ENCODE measurements around the gene IMPG2.

Gene IMPG2

DNA sequence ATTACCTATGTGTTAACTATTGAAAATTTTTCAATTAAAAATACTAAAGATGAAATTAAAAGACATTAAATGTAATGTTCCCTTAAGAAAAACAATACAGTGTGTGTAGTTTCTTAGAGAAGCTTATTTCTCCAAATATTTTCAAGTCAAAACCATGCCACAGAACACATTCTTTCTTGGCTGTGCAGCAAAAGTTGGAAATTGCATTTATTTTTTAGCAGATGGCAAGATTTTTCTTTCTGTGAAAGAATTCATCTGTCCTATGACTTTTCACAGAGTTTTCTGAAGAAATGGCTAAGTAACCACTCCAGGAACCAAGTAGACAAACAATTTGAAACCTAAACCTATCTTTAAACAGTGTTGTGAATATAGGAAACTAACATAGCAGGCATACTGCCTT is 47.2 kb downstream of the IMPG2 start:
- no peak for DNase-seq

DNA sequence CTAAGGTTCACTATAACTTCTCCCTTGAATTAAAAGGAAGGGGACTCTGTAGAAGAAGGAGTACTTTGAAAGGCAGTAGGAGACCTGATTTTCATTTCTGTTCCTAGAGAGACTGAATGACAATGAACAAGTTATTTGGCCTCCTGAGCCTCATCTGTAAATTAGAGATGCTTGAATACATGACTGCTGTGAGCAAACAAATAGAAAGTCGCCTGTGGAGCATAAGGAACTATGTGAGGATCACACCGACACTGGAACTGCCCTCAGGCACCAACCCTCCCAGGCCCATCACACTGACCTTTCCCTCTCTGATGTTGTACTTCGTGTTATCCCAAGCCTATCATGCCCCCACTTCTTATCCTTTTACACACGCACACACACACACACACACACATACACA is 48.6 kb downstream of the IMPG2 start:
- DNase-seq = no peak

DNA sequence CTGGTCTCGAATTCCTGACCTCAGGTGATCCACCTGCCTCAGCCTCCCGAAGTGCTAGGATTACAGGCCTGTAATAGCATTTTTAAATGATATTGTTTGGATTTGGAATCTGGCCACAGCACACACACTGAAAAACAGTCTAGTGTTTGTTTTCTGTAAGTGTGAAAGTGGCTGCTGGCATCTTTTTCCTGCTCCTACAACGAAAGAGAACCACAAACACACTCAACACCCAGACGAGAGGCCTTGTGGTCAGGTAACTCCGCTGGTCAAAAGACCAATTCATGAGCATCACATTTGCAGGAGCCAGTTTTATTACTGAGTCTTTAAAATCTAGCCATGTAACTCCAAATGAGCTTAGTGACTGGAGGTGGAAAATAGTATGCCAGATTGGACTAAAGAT is 50.2 kb downstream of the IMPG2 start:
- DNase-seq = no peak

DNA sequence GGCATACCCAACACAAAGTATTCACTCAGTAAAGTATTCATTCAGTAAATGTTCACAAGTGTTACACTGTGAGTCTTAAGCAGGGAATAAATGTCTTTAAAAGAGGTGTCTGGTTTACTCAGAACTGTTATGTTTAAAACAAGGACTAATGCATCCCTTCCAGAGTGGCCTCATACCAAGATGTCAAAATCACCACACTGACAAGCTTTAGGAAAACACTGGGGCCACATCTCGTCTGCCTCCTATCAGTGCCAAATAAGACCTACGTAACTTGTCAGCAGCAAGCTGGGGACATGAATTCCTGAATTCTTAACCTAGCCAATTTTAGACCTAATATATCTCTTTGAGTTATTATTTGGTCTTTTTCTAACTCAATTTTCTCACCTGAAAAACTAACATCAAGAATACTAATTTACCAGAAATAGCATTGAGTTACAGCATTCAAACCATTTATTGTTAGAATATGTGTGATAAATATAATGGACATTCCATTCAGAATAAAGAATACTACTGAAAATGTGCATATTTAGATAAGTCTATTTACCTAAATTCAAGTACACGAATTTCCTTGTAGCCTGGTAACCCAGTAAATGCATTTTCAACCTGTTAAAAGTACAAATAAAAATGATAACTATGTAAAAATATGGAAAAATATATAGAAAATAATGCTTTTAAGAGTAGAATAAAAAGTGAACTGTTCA is 51.3 kb downstream of the IMPG2 start:
- DNase-seq = no peak

DNA sequence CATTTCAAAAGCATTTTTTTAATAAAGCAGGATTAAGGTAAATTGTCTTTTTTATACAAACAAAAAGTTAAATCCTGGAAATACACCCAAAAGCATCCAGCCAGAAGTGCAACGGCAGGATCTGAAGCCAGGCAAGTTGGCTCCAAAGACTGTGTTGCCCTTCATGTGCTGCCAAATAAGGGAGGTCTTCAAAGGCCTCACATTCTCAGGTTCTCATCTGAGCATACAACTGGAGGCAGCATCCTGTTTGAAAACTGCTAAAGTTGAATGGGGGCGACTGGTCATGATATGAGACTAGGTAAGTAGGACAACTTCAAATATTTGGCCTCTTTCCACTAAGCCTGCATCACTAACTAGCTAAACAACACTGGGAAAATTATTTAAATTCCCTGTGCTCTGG is 52.2 kb downstream of the IMPG2 start:
- DNase-seq = no peak

DNA sequence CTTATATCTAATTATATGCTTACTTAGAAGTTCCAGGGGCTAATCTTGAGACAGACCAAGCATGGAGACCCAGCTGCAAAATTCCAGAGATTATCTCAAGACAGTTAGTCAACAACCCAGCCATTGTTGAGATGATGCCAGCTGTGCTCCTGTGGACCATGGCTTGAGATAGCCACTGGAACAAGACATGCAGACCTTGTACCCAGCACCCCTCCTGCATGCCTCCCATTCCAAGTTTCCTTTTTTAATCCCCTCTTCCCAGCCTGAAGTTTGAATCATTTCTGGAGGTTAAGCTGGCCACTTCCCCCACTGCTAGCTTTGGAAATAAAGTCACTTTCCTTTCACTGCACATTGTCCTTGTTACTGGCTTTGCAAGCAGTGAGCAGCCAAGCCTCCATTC is 53.8 kb downstream of the IMPG2 start:
- no peak for DNase-seq

DNA sequence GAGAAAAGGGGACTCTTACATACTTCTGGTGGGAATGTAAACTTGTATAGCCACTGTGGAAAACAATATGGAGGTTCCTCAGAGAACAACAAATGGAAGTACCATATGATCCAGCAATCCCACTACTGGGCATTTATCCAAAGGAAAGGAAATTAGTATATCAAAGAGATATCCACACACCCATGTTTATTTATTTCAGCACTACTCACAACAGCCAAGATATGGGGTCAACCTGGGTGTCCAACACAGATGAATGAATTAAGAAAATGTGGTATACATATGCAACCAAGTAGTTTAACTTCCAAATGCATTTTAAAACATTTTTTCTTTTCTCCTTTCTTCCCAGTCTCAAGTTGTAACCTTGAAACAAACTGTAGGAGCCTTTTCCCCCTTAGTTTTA is 54.3 kb downstream of the IMPG2 start:
- no peak for DNase-seq

DNA sequence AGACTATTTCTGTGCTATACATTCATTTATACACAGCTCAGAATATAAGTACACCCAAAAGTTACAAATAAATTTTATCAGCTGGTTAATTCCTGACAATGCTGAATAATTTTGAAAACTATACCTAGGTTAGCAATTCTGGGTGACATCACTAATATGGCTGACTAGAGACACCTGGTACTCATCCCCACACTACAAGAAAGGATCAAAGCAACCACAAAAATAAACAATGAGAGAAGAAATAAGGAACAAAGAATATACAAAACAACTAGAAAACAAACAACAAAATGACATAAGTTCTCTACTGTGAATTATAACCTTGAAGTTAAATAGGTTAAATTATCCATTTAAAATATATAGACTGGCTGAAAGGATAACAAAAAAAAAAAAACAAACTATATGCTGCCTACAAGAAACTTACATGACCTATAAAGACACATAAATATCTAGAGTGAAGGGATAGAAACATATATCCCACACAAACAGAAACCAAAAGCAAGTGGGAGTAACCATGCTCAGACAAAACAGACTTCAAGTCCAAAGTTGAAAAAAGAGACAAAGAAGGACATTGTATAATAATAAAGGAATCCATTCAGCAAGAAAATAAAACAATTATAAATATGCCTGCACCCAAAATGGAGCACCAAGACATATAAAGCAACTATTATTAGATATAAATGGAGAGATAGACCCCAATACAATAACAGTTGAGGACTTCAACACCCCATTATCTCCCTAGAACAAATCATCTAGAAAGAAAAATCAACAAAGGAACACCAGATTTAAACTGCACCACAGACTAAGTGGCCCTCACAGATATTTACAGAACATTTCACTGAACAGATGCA is 57.8 kb downstream of the IMPG2 start:
- no peak for DNase-seq

DNA sequence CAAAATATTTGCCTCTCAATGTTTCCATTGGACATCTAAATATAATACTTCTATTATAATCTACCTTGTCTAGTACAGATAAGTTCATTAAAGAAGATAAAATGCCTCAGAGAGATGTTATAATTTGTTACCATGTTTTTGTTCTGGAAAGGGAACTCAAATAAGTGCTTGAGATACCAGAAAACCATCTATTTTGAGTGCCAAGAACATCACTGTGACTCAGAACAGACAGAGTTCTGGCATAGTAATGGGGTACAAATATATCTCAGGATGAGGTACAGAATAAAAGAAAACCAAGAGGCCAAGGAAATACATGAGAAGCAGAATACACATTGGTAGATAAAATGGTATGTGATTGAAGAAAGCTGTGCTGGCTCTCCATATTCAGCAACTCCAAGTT is 58.9 kb downstream of the IMPG2 start:
- no peak for DNase-seq

DNA sequence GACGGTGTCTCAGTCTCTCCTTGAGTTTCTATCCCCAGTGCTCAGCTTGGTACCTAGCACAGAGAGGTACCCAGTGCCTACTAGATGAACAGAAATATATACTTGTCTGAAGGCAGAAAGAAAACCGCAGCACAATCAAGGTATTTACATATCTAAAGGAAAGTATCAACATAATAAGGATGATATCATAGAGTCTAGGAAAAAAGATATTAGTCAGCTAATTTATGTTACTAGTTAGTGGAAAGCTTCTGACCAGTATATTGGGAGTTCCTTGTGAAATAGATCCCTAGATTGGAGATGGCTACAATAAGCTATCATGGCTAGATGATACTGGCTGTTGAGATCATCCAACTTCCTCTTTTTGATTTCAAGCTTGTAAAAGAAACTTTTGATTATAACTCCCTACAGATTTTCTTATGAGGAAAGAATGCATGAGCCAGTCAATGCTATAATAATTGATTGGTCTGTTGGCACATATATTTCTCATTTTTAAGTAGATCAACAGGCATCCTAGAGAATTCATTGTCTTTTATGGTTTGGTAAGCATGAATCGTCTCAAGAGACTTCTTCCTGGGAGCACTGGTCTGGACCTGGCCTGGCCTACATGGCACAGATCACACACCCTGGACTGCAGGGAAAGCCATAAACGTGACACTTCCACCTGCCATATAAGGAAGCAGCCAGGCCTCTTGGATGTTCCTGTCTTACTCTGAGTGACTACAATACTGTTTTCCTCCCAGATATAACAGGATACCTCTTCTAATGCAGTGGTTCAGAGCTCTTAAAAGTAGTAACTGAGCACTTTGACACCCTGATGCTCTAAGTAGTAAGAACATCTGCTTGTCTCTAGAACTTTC is 60.7 kb downstream of the IMPG2 start:
- no peak for DNase-seq

DNA sequence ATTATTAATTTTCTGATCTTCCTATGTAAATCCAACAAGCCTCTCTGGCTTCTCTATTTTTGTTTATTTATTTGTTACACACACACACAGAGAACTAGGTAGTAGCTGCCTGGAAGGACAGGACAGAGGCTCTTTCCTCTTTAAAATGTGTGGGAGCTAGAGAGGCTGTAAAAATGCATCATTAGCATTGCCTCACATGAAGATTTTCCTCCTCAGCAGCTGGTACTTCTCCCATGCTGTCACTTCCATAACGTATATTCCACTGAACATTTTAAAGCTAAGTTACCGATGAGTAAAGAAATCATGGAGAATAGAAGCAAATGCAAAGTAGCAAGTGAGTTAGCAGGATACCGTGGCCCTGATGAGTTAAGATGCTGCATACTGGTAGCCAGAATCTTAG is 63.9 kb downstream of the IMPG2 start:
- DNase-seq = no peak

DNA sequence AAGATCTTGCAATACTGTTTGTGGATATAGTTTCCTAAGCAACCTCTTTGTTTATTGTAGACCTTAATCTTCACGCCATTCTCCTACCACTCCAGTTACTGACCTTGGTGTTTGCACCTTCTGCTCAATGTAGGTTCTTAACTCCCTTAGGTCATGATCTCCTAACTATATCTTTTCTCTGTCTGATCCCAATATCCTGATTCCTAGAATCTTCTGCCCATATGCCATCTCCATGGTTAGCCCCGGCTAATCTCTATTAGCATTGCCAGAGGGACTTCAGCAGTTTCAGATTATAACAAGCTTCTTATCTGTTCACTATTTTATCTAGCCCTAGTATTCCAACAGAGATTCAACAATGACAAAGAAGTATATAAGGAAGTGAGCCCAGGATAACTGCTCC is 64.9 kb downstream of the IMPG2 start:
- no peak for DNase-seq

DNA sequence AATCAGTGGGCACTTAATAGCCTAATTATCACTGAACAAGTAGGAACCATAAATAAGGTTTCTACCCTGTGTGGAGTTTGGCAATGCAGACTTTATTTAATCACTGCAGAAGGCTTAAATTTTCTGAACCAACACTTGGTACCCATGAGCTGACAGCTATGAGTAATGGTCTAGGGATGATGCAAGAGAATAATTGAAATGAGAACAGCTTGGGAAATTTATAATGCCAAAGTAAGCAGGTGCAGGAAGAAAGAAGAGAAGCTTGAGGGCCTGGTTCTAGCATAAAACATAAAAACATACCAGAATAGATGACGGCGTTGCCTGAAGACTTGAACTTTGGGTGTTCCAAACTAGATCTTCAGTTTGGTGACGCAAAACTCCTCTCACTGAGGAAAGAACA is 67.0 kb downstream of the IMPG2 start:
- no peak for DNase-seq

DNA sequence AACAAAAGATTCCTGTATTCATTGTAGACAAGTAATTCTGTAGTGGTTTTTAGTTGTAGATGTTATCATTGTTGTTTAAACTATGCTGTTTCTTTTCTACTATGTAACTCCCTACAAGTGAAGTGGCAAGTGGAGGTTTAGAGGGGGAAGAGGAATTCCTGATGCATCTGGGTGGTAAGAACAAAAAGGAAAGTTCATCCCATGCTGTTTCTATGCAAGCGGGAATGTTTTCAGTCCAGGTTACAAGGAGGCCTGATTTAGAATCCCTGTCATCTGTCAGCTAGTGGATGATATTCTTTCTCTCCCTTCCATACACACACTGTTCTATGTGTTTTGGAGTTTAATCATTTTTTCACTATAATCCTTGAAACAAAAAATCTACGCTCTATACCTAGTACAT is 67.4 kb downstream of the IMPG2 start:
- DNase-seq = no peak

DNA sequence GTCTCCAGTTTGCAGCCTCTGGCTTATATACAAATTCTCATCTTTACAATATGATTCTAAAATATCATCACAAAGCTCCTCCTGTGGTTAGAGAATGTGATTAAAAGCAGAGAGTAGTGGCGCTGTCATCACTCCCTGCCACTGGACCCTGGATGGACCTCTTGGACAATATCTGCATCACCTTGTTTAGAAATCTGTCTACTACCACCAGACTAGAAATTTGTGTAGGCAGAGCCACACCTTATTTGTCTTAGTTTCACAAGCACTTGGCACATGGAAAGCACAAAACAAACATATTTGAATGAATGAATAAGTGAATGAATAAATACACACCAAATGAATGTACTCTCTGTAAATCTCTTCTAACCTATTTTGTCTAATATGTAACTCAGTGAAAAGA is 68.1 kb downstream of the IMPG2 start:
- DNase-seq = no peak

DNA sequence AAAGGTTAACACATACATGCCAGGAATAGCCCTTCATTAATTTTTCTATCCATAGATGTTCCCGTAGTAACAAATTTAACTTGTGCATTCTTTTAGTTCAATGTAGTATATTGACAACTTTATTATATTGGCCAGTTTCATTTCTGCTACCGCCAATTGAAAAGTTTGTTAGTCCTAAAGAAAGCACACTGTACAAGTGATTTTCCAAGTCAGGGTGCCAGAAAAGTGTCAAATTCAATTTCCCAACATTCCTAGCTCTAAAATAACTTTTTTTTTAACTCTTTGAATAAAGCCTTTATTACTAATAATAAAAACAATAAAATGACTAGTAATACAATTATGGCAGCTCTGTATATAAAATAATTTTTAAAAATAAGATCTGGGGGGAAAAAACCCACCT is 68.9 kb downstream of the IMPG2 start:
- no peak for DNase-seq

DNA sequence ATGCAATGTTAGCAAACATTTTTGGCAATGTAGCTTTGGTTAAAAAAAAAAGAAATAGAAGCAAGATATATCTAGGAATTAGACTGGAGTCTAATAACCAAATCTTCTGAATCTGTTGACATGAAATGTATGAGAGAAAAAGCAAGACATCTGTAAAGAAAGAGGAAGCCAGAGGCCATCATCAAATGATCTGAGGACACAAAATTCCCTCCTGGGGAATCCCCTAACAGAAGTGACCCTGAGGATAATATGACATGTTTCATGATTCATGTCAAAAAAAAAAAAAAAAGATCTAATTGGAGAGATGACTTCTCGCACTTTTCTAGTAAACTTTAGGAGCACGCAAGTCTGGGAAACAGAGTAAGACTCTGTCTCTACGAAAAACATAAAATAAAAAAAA is 70.9 kb downstream of the IMPG2 start:
- DNase-seq = no peak

DNA sequence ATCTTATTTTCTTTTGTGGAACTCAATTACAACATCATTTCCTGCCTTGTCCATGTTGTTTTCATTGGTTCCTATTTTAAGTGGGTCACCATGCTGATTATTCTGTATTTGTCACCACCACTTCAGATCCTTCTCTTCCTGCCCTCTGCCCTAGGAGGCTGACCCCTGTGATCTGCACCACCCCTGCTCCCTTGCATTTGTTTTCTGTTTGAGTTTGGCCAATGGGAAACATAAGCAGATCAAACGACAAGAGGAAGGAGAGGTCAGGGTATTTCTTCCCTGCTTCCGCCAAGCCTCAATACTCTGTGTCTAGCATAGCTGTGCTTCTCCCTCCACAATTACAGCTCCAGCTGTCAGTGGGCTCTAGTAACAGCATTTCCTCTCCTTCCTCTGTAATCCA is 71.6 kb downstream of the IMPG2 start:
- DNase-seq = no peak

DNA sequence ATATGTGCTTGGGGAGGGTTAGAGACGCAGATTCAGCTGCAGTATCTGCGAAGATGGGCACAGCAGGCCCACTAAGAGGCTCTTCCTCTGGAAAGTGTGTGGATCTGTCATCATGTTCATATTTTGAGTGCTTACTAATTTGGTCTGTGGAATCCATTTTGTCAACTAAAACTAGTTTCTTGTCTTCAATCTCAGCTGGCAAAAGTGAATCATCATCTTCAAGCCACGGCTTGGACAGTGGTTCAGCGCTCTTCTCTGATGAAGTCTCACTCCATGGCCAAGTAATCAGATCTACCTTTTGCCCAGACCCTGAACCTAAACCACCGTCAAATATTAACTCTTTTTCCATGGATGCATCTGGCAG is 76.2 kb downstream of the IMPG2 start:
- DNase-seq = no peak

DNA sequence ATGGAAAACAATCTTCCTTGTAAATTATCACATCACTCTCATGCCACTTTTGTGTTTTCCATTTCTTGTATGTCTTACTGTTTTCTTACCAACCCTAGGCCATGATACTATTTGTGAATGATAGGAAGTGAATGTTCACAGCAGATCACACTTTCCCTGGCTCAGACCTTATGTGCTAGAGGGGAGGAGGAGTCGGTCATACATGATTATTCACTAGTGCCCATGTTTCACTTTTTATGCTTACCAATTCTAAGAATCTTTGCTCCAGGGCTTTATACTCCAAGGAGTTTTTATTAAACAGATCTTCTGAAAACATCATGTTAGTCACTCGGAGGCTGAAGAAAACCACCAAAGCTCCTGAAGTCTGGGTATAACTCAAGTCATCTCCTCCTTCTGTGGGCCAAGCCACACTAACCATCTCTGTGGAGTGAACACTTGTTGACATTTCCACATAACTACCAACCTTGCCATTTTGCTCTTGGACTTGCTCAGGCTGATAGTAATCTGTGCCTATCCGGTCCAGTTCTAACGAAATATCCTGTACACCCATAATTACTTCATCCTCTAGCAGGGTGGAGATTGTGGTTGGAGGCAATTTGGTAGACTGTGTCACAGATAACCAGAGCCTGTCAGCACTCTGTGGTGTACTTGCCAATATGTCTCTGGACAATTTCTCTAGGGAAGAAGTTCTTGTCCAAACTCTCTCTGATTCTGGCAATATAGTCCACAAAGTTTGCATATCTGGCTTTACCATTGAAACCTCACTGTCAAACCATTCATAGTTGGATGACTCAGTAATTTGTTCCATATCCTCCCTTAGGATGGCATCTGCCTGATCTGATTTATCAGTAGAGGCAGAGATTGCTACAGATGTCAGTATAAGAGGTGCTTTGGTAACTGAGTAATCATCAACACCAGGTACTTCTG is 76.8 kb downstream of the IMPG2 start:
- no peak for DNase-seq

DNA sequence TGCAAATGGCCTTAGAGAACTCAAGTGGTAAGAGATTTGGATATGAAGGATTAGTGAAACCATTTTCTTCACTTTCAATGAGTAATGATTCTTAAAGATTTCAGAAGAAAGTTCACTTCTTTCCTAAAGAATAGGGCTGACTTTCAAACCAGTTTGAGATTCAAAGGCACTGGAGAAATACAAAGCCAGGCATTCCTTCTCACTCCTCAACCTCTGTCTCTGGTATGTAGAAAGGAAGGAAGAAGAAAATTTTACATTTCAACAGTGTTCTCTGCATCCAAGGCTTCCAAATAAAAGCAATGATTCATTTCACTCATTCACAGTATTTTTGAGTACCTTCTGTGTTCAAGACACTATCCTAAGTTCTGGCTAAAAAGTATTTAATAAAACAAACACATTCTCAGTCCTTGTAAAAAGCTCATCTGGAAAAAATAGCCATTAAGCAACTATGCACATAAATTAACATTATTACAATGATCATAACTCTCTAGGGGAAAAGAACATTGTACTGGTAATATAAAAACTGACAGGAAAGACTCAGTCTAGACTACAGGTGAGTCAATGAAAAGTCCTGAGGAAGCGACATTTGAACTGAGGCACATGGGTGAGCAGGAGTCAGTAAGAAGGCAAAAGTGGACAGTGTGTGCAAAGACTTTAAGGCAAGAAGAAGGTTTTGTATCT is 79.5 kb downstream of the IMPG2 start:
- DNase-seq = no peak

DNA sequence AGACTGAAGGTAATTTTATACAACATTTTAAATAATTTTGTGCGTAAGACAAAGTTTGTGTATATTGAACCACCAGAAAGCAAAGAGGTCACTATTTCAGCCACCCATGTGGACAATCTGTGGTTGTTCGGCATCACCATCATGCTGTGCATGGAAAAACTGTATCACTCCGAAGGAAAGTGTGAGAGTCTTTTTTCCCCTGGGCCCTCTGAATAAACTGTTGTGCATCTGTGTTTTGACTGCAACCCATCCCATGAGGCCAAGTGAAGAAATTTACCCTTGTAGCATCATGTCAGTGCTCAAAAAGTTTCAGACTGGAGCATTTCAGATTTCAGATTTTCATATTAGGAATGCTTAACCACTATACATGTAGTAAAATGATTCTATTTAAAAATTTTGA is 85.3 kb downstream of the IMPG2 start:
- DNase-seq = no peak
